Astrocyte (in vitro differentiated cells and primary cell): Measurements from ENCODE around the gene RAB11FIP4.

Experiments
- EZH2 ChIP-seq: IDR thresholded peaks from 2 replicates; pipeline ENCODE4 v1.6.1; 2012; ENCODE audit warnings: mild to moderate bottlenecking, low read length, inconsistent platforms; ENCODE audit not compliant: insufficient read depth
- TF ChIP-seq, protein P1 (sequence below): IDR thresholded peaks from 2 replicates; pipeline ENCODE4 v1.5.1; 2011; ENCODE audit warnings: low read depth, mild to moderate bottlenecking, inconsistent platforms, low read length, moderate library complexity; ENCODE audit not compliant: insufficient read depth

DNA sequence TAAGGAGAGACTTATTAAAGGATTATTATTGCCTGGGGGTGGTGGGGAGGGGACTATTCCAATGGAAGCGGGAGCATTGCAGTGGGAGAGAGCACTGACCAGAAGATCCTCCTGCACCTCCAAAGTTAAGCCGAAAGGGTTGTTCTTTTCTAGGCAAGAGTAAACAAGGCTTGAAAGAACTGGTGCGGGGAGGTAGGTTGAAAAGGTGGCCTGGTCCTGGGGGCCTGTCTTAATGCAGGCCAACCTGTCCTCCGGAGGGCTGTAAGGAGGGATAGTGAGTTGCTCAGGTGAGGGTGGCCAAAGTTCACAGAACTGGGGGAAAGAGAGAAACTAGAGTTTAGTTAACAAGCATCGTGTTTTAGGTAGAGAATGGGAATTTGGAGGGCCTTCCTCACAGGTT lies 65.3 kb downstream of the RAB11FIP4 start:
- TF ChIP-seq, protein P1, sequence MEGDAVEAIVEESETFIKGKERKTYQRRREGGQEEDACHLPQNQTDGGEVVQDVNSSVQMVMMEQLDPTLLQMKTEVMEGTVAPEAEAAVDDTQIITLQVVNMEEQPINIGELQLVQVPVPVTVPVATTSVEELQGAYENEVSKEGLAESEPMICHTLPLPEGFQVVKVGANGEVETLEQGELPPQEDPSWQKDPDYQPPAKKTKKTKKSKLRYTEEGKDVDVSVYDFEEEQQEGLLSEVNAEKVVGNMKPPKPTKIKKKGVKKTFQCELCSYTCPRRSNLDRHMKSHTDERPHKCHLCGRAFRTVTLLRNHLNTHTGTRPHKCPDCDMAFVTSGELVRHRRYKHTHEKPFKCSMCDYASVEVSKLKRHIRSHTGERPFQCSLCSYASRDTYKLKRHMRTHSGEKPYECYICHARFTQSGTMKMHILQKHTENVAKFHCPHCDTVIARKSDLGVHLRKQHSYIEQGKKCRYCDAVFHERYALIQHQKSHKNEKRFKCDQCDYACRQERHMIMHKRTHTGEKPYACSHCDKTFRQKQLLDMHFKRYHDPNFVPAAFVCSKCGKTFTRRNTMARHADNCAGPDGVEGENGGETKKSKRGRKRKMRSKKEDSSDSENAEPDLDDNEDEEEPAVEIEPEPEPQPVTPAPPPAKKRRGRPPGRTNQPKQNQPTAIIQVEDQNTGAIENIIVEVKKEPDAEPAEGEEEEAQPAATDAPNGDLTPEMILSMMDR = no peak
- no peak for TF ChIP-seq EZH2
